GM18867 (cell line): ENCODE results near the gene RAB11FIP3.

Experiments
- ATAC-seq: cut with Tn5 transposase; IDR thresholded peaks from one replicate; pipeline ENCODE4 v1.9.1; 2021; ENCODE audit warnings: mild to moderate bottlenecking, moderate library complexity; ENCODE audit not compliant: unreplicated experiment

Gene RAB11FIP3

GRCh38 chr16:529012-529575 is 103.6 kb downstream of the RAB11FIP3 start:
- ATAC-seq = no peak

- no peak for ATAC-seq
These were observed 104.8 kb downstream of the RAB11FIP3 start for GRCh38 chr16:530111-530817.

- ATAC-seq = no peak
These were observed 106.2 kb downstream of the RAB11FIP3 start for GRCh38 chr16:531494-532125.

- no peak for ATAC-seq
These were observed 108.1 kb downstream of the RAB11FIP3 start for GRCh38 chr16:533391-534123.

GRCh38 chr16:534135-534534 is 108.7 kb downstream of the RAB11FIP3 start:
- no peak for ATAC-seq

GRCh38 chr16:534856-535445 is 109.5 kb downstream of the RAB11FIP3 start:
- no peak for ATAC-seq

- no peak for ATAC-seq
These were observed 110.3 kb downstream of the RAB11FIP3 start for GRCh38 chr16:535446-536405.

GRCh38 chr16:536746-537145 is 111.3 kb downstream of the RAB11FIP3 start:
- ATAC-seq = no peak

GRCh38 chr16:537415-538335 is 112.2 kb downstream of the RAB11FIP3 start:
- ATAC-seq = no peak

- ATAC-seq = no peak
These were observed 114.6 kb downstream of the RAB11FIP3 start for GRCh38 chr16:539901-540530.

- no peak for ATAC-seq
These were observed 115.3 kb downstream of the RAB11FIP3 start for GRCh38 chr16:540645-541340.

- ATAC-seq = no peak
These were observed 118.1 kb downstream of the RAB11FIP3 start for GRCh38 chr16:543301-544164.

GRCh38 chr16:544517-544916 is 119.1 kb downstream of the RAB11FIP3 start:
- ATAC-seq = no peak

GRCh38 chr16:546909-547770 is 121.7 kb downstream of the RAB11FIP3 start:
- ATAC-seq = no peak

GRCh38 chr16:548586-548985 is 123.1 kb downstream of the RAB11FIP3 start:
- no peak for ATAC-seq
